Heart right ventricle (tissue), 16 donors: ENCODE data around the gene HSPG2. TPM values are rescaled to one million over a fixed set of nuclear protein-coding genes. Genes with fewer than 3 reads are reported as not detected.

Experiments used
- ATAC-seq, 8 donors: fragments of 200-7000 bp; cut with Tn5 transposase; one replicate each; pipeline ENCODE4 v1.9.1; 2020; ENCODE audit warnings: mild to moderate bottlenecking in 8 of 8, moderate library complexity in 8 of 8, moderate number of reproducible peaks in 1 of 8
- DNase-seq, 2 donors: peaks; one replicate each; pipeline ENCODE4 v3.0.0-alpha.2; 2020
- H3K27ac ChIP-seq, 10 donors: fragments of 200-600 bp; sonication (generic) in 2 of 10; one replicate each; pipeline versions ENCODE4 v1.5.0 to v1.8.0; 2020 to 2022; ENCODE audit warnings: mild to moderate bottlenecking in 3 of 10
- H3K27me3 ChIP-seq, 7 donors: fragments of 200-600 bp; one replicate each; pipeline ENCODE4 v1.8.0; 2021 to 2022; ENCODE audit warnings: mild to moderate bottlenecking in 2 of 7
- H3K36me3 ChIP-seq, 9 donors: fragments of 200-600 bp; sonication (generic) in 1 of 9; one replicate each; pipeline versions ENCODE4 v1.5.0 to v1.8.0; 2020 to 2022; ENCODE audit warnings: mild to moderate bottlenecking in 2 of 9
- H3K4me1 ChIP-seq, 9 donors: fragments of 200-600 bp; sonication (generic) in 1 of 9; one replicate each; pipeline versions ENCODE4 v1.5.0 to v1.8.0; 2020 to 2022; ENCODE audit warnings: mild to moderate bottlenecking in 4 of 9
- H3K4me3 ChIP-seq, 10 donors: fragments of 200-600 bp; sonication (generic) in 2 of 10; one replicate each; pipeline versions ENCODE4 v1.5.0 to v1.8.0; 2020 to 2022; ENCODE audit warnings: mild to moderate bottlenecking in 7 of 10, moderate library complexity in 2 of 10
- H3K9me3 ChIP-seq, 11 donors: fragments of 200-600 bp in 10 of 11; sonication (generic) in 2 of 11; one replicate each; pipeline versions ENCODE4 v1.5.0 to v1.8.0; 2013 to 2022; ENCODE audit warnings: mild to moderate bottlenecking in 2 of 11, control low read depth in 1 of 11, moderate library complexity in 1 of 11
- CTCF ChIP-seq, 9 donors: fragments of 200-600 bp; sonication (generic) in 2 of 9; IDR thresholded peaks; one replicate each; pipeline versions ENCODE4 v1.5.0 to v1.8.0; 2021 to 2022; ENCODE audit warnings: antibody characterized with exemption in 9 of 9, mild to moderate bottlenecking in 5 of 9, moderate library complexity in 1 of 9
- WGBS, 2 donors: extraction: QIAGEN DNeasy Blood & Tissue Kit; methylation state at CpG; one replicate each; pipeline ENCODE4 v1.1.7; 2013; ENCODE audit warnings: inconsistent platforms in 1 of 2; 5-methylcytosine and 5-hydroxymethylcytosine counted together
- intact Hi-C, 10 donors: fragments of 100-400 bp; cut with DNase I; formaldehyde crosslinking; loops; one replicate each; pipeline versions ENCODE4 v1.11.1 to v1.14.2; 2022
- polyA plus RNA-seq, 2 donors: library from polyadenylated mRNA; stranded (reverse); fragments of 200-250 nt; gene quantifications; one replicate each; pipeline ENCODE4 v1.2.3, GENCODE V29; 2013
- total RNA-seq, 10 donors: library from RNA; stranded (reverse); fragmentation: NEBNext Ultra II Directional in 3 of 10; extraction: Animal tissue kit (Norgen Biotek cat#: 25700) in 3 of 10; gene quantifications; one replicate each; pipeline versions ENCODE4 v1.2.1 to v1.2.4, GENCODE V29; 2021 to 2023
- donor health status: Arrhythmogenic right ventricular cardiomyopathy.
- donor health status: ischemic (EF 13 %, LVEDD 7.1; RV severe dilation, severe dysfunction).
- donor health status: healthy with polysubstance abuse.
- donor health status: DM: no; HTN: yes; CAD: no.
- donor health status: DM: no; HTN: no; CAD: no.
- donor health status: ischemic (EF 25% LVEDD 6.9; RV normal size, moderate dysfunction).
- donor health status: ischemic (EF 25% LVEDD 5.7; RV mildly dilated, moderate dysfunction).
- donor health status: healthy.
- donor health status: DM: yes; HTN: yes; CAD: no.
- donor health status: Ischemic cardiomyopathy.
- donor health status: ischemic (EF 35%, LVEDD 5.7; RV mildly dilated, moderate dysfunction).
- donor health status: nonischemic (EF 11% LVEDD 7.7; RV severe dilation, severe dysfunction).
- donor health status: DM: yes; HTN: yes; CAD: no.
- donor health status: PGD.
- donor health status: ischemic (EF 29% LVEDD 5.4; RV normal size, mild dysfunction).
- donor health status: nonischemic (EF 23%, LVEDD 6.1; RV moderate dilation, normal function).

HSPG2 gene
- total and polyA plus RNA-seq, 12 donors, result 221 to 508 (median 310) TPM

- DNase-seq (no peak), ATAC-seq (no peak)
- Histone ChIP-seq H3K36me3 (peaks cover 11 to 100% (median 88%) of the 10 kb centered on the region in 9 donors), H3K9me3 (no peaks in the 10 kb centered on the region), H3K4me3 (no peak overlapping the region), H3K27ac (peak overlapping the region in 1 of 10 donors; percentile 39), H3K4me1 (peaks cover 6 to 44% (median 14%) of the 10 kb centered on the region in 9 donors), H3K27me3 (no peaks in the 10 kb centered on the region)
- 90 to 91% methylated on average over 8 of the region's 8 CpGs for WGBS, 2 donors
- intact Hi-C loops, result loop anchor here in 2 of 10 donors (5.0 to 10.0 kb wide), 2 partner anchors 89 to 92 kb away; no protein-coding TSS in a partner anchor
- no peak for TF ChIP-seq CTCF (IDR thresholded peaks at IDR 0.05)
Measured at GRCh38 chr1:21873174-21873573, 63.9 kb downstream of the HSPG2 start.

GRCh38 chr1:21872445-21873079, 64.5 kb downstream of the HSPG2 start:
- Histone ChIP-seq H3K27me3 (no peaks in the 10 kb centered on the region), H3K27ac (peak overlapping the region in 2 of 10 donors; percentile 39 to 45), H3K36me3 (peaks cover 7 to 100% (median 88%) of the 10 kb centered on the region in 9 donors), H3K9me3 (no peaks in the 10 kb centered on the region), H3K4me1 (peaks cover 6 to 44% (median 14%) of the 10 kb centered on the region in 9 donors), H3K4me3 (no peak overlapping the region)
- intact Hi-C loops, result loop anchor here in 2 of 10 donors (5.0 to 10.0 kb wide), 2 partner anchors 90 to 92 kb away; no protein-coding TSS in a partner anchor
- 91 to 92% methylated on average over 17 of the region's 17 CpGs for WGBS, 2 donors
- no peak for DNase-seq
- no peak for ATAC-seq
- no peak for TF ChIP-seq CTCF (IDR thresholded peaks at IDR 0.05)

GRCh38 chr1:21871943-21872342, 65.2 kb downstream of the HSPG2 start:
- peaks cover 7 to 100% (median 86%) of the 10 kb centered on the region in 9 donors for H3K36me3 ChIP-seq
- no peak overlapping the region for H3K4me3 ChIP-seq
- no peaks in the 10 kb centered on the region for H3K9me3 ChIP-seq
- no peak for DNase-seq
- no peak for TF ChIP-seq CTCF (IDR thresholded peaks at IDR 0.05)
- 85 to 90% methylated on average over 13 of the region's 13 CpGs for WGBS, 2 donors
- peaks cover 6 to 44% (median 14%) of the 10 kb centered on the region in 9 donors for H3K4me1 ChIP-seq
- H3K27me3 ChIP-seq, result no peaks in the 10 kb centered on the region
- intact Hi-C loops, result loop anchor here in 2 of 10 donors (5.0 to 10.0 kb wide), 2 partner anchors 90 to 93 kb away; no protein-coding TSS in a partner anchor
- peak overlapping the region in 2 of 10 donors; percentile 39 to 45 for H3K27ac ChIP-seq
- peak in 1 of 8 donors; percentile 18 for ATAC-seq

GRCh38 chr1:21870611-21871010, 66.5 kb downstream of the HSPG2 start:
- Histone ChIP-seq H3K9me3 (no peaks in the 10 kb centered on the region), H3K4me3 (no peak overlapping the region), H3K27me3 (no peaks in the 10 kb centered on the region), H3K36me3 (peaks cover 8 to 100% (median 84%) of the 10 kb centered on the region in 9 donors), H3K27ac (peak overlapping the region in 6 of 10 donors; percentile 7 to 61 (median 48)), H3K4me1 (peaks cover 6 to 44% (median 14%) of the 10 kb centered on the region in 9 donors)
- 94 to 95% methylated on average over 15 of the region's 15 CpGs for WGBS, 2 donors
- intact Hi-C loops, result loop anchor here in 2 of 10 donors (5.0 to 10.0 kb wide), 2 partner anchors 92 to 94 kb away; no protein-coding TSS in a partner anchor
- no peak for DNase-seq
- ATAC-seq, result peak in 1 of 8 donors; percentile 10
- TF ChIP-seq CTCF (IDR thresholded peaks at IDR 0.05), result no peak
